GM18499 (cell line): ENCODE data around the gene IGHMBP2.

Source experiments
- ATAC-seq: cut with Tn5 transposase; IDR thresholded peaks from one replicate; pipeline ENCODE4 v1.9.1; 2021; ENCODE audit warnings: moderate number of reproducible peaks; ENCODE audit not compliant: insufficient read depth, unreplicated experiment

Gene IGHMBP2

GRCh38 chr11:68976563-68976962 is 72.9 kb downstream of the IGHMBP2 start:
- ATAC-seq, result no peak

GRCh38 chr11:68977781-68978625 is 74.3 kb downstream of the IGHMBP2 start:
- ATAC-seq, result no peak

GRCh38 chr11:68978626-68978930 is 74.9 kb downstream of the IGHMBP2 start:
- ATAC-seq, result no peak

GRCh38 chr11:68978931-68979594 is 75.4 kb downstream of the IGHMBP2 start:
- ATAC-seq, result no peak

GRCh38 chr11:68979931-68980775 is 76.5 kb downstream of the IGHMBP2 start:
- ATAC-seq, result no peak

GRCh38 chr11:68980776-68981065 is 77.0 kb downstream of the IGHMBP2 start, which contains the start of gene MRGPRD:
Gene MRGPRD, minus strand, starts transcription at chr11:68980986. Its CDS starts 0 bp downstream, at chr11:68980986.
- ATAC-seq, result no peak

- no peak for ATAC-seq
Measured at GRCh38 chr11:68982134-68982533, 78.4 kb downstream of the IGHMBP2 start.

- no peak for ATAC-seq
Measured at GRCh38 chr11:68983801-68984200, 80.1 kb downstream of the IGHMBP2 start.

GRCh38 chr11:68987211-68987610 is 83.5 kb downstream of the IGHMBP2 start:
- no peak for ATAC-seq

- no peak for ATAC-seq
Measured at GRCh38 chr11:68988491-68988890, 84.8 kb downstream of the IGHMBP2 start.
